Stimulated activated CD4-positive, alpha-beta T cell treated with anti-CD3 and anti-CD28 coated beads, Interleukin-12 subunit alpha, Interleukin-12 subunit beta, amount 100 ng/mL, for 48 hours (primary cell): ENCODE data around the gene SYNRG.
"Not testable (repeated sequence)": the region's sequence is repeated elsewhere in the genome, so short reads cannot be mapped to it uniquely, and the experiment has no call there.

Source experiments
- DNase-seq, 3 donors: peaks; one replicate each; pipeline ENCODE4 v3.0.0-alpha.2; 2020; ENCODE audit warnings: low read depth in 2 of 3, low spot score in 1 of 3

The SYNRG gene

GRCh38 chr17:37545486-37545885, 63.7 kb downstream of the SYNRG start:
- no peak for DNase-seq

GRCh38 chr17:37543637-37544052, 65.6 kb downstream of the SYNRG start:
- DNase-seq: no peak

GRCh38 chr17:37541880-37542660, 67.1 kb downstream of the SYNRG start:
- DNase-seq: no peak

GRCh38 chr17:37538981-37539659, 70.1 kb downstream of the SYNRG start:
- no peak for DNase-seq

GRCh38 chr17:37535906-37536305, 73.3 kb downstream of the SYNRG start:
- no peak for DNase-seq

GRCh38 chr17:37532756-37533155, 76.5 kb downstream of the SYNRG start:
- no peak for DNase-seq

- DNase-seq: no peak
These were observed 78.8 kb downstream of the SYNRG start for GRCh38 chr17:37530420-37530819.

GRCh38 chr17:37527249-37527851, 81.9 kb downstream of the SYNRG start:
- peak in 2 of 3 donors; percentile 3 to 7 for DNase-seq

GRCh38 chr17:37523715-37524219, 85.5 kb downstream of the SYNRG start:
- DNase-seq: no peak

- no peak for DNase-seq
These were observed 87.4 kb downstream of the SYNRG start for GRCh38 chr17:37521821-37522220.

- DNase-seq: no peak
These were observed 89.0 kb downstream of the SYNRG start for GRCh38 chr17:37520174-37520573.

- no peak for DNase-seq
These were observed 89.8 kb downstream of the SYNRG start for GRCh38 chr17:37519251-37519985.

- no peak for DNase-seq
These were observed 90.4 kb downstream of the SYNRG start for GRCh38 chr17:37518826-37519225.

- no peak for DNase-seq
These were observed 91.3 kb downstream of the SYNRG start for GRCh38 chr17:37517881-37518280.

- no peak for DNase-seq
These were observed 93.1 kb downstream of the SYNRG start for GRCh38 chr17:37516127-37516571.

GRCh38 chr17:37513711-37514110, 95.5 kb downstream of the SYNRG start:
- DNase-seq: no peak

- no peak for DNase-seq
These were observed 96.7 kb downstream of the SYNRG start for GRCh38 chr17:37512442-37513068.

GRCh38 chr17:37511642-37512041, 97.6 kb downstream of the SYNRG start:
- not testable (repeated sequence) for DNase-seq

GRCh38 chr17:37510056-37510455, 99.2 kb downstream of the SYNRG start:
- DNase-seq: no peak

GRCh38 chr17:37507111-37507510, 102.1 kb downstream of the SYNRG start:
- no peak for DNase-seq

- no peak for DNase-seq
These were observed 102.5 kb downstream of the SYNRG start for GRCh38 chr17:37506678-37507077.
